Keratinocyte (primary cell): ENCODE measurements around the gene EPB41L2. TPM values are rescaled to one million over a fixed set of nuclear protein-coding genes. Genes with fewer than 3 reads are reported as not detected.

Experiments used
- DNase-seq: peaks from one replicate; pipeline ENCODE4 v3.0.0-alpha.2; 2011; ENCODE audit warnings: low read depth, missing footprints, low spot score
- FAIRE-seq: peaks from 2 replicates; lab custom pipeline; 2011; peaks lifted over from hg19 to GRCh38; lab: Jason Lieb, UNC
- H2AFZ ChIP-seq: 2 replicates; pipeline ENCODE4 v1.6.0; 2012; ENCODE audit warnings: low read length, control low read depth, inconsistent platforms; ENCODE audit not compliant: control insufficient read depth
- H3K27ac ChIP-seq: 2 replicates; pipeline ENCODE4 v1.5.1; 2011; ENCODE audit warnings: low read length; ENCODE audit not compliant: control insufficient read depth, insufficient read depth
- H3K27me3 ChIP-seq: 3 replicates; pipeline ENCODE4 v1.6.0; 2011; ENCODE audit warnings: low read length; ENCODE audit not compliant: control insufficient read depth, insufficient read depth; ENCODE audit errors: extremely low read depth
- H3K36me3 ChIP-seq, 2 experiments: 2 replicates in 1 of 2; 3 replicates in 1 of 2; pipeline ENCODE4 v1.5.1; 2011; ENCODE audit warnings: low read length in 2 of 2, mild to moderate bottlenecking in 1 of 2; ENCODE audit not compliant: control insufficient read depth in 2 of 2, insufficient read depth in 2 of 2; ENCODE audit errors: extremely low read depth in 1 of 2
- H3K4me1 ChIP-seq: 3 replicates; pipeline ENCODE4 v1.5.1; 2011; ENCODE audit warnings: low read length; ENCODE audit not compliant: control insufficient read depth, insufficient read depth; ENCODE audit errors: extremely low read depth
- H3K4me2 ChIP-seq: 3 replicates; pipeline ENCODE4 v1.6.0; 2011; ENCODE audit warnings: low read depth, low read length; ENCODE audit not compliant: control insufficient read depth, insufficient read depth; ENCODE audit errors: extremely low read depth
- H3K4me3 ChIP-seq, 3 experiments: fragments of 200-600 bp in 1 of 3; sonication (generic) in 1 of 3; 2 replicates in 2 of 3; 3 replicates in 1 of 3; pipeline ENCODE4 v1.5.1; 2011 to 2016; ENCODE audit warnings: low read length in 3 of 3, mild to moderate bottlenecking in 3 of 3, control low read depth in 2 of 3, inconsistent platforms in 1 of 3, low read depth in 1 of 3, mixed read lengths in 1 of 3, mixed run types in 1 of 3, moderate library complexity in 1 of 3; ENCODE audit not compliant: control insufficient read depth in 2 of 3, insufficient read depth in 2 of 3; ENCODE audit errors: extremely low read depth in 1 of 3
- H3K79me2 ChIP-seq: 2 replicates; pipeline ENCODE4 v1.6.0; 2012; ENCODE audit warnings: low read length; ENCODE audit not compliant: control insufficient read depth, insufficient read depth
- H3K9ac ChIP-seq: 3 replicates; pipeline ENCODE4 v1.6.0; 2011; ENCODE audit warnings: low read length; ENCODE audit not compliant: control insufficient read depth, insufficient read depth; ENCODE audit errors: extremely low read depth
- H3K9me1 ChIP-seq: 3 replicates; pipeline ENCODE4 v1.6.0; 2011; ENCODE audit warnings: low read length; ENCODE audit not compliant: control insufficient read depth, insufficient read depth; ENCODE audit errors: extremely low read depth
- H3K9me3 ChIP-seq: 2 replicates; pipeline ENCODE4 v1.5.1; 2012; ENCODE audit warnings: low read depth, low read length; ENCODE audit not compliant: control insufficient read depth
- H4K20me1 ChIP-seq: 3 replicates; pipeline ENCODE4 v1.6.0; 2011; ENCODE audit warnings: low read length; ENCODE audit not compliant: control insufficient read depth, insufficient read depth; ENCODE audit errors: extremely low read depth
- EZH2 ChIP-seq: IDR thresholded peaks from one replicate; pipeline ENCODE4 v1.6.1; 2012; ENCODE audit warnings: inconsistent platforms, mild to moderate bottlenecking, low read length, moderate library complexity
- dilution Hi-C: fragments of 300-500 bp; cut with MboI; formaldehyde crosslinking; loops from one replicate; pipeline ENCODE4 v1.7.0; 2020; ENCODE audit warnings: low sequenced_read_pairs; ENCODE audit not compliant: extremely low pct_ligation_motif_present
- polyA plus RNA-seq, 5 experiments: library from polyadenylated mRNA; depleted of rRNA in 3 of 5; stranded (reverse) in 3 of 5; stranded (forward) in 1 of 5; unstranded in 1 of 5; fragments of >200 nt; gene quantifications; 1 replicate in 1 of 5; 2 replicates in 3 of 5; 3 replicates in 1 of 5; pipeline versions ENCODE4 v1.2.1 to v1.2.3, GENCODE V29; 2011 to 2012; ENCODE audit warnings: missing spikeins in 2 of 5, low read depth in 1 of 5, low replicate concordance in 1 of 5
- TF ChIP-seq, protein P1 (sequence below), 3 experiments: IDR thresholded peaks in 1 of 3; conservative IDR thresholded peaks in 1 of 3; optimal IDR thresholded peaks in 1 of 3; 2 replicates in 2 of 3; 3 replicates in 1 of 3; pipeline versions ENCODE3 to v1.5.1; 2011; ENCODE audit warnings: low read length in 3 of 3, mild to moderate bottlenecking in 3 of 3, moderate library complexity in 2 of 3, control low read depth in 1 of 3, inconsistent platforms in 1 of 3; ENCODE audit not compliant: insufficient read depth in 2 of 3; ENCODE audit errors: extremely low read depth in 1 of 3

The EPB41L2 gene
- polyA plus RNA-seq, 1 donor (not counting 4 experiments of a cell fraction or from before 2014, with no cell fraction given): 22.0 TPM

DNA sequence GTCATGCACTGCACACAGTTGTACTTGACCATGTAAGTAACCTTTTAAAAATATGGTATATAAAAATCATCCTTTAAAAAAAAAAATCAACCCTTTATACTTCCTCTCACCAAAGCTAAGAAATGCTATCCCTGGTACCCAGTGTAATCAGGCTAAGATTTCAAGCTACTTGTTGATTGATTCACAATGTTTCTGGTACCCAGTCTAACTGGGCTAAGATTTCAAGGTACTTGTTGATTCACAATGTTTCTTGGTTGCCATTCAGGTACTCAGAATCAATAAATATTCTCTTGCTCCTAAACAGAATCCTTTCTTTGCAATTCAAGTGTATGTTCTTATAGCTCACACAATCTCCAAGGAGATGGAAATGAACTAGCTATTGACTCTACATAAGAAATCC, 159.4 kb downstream of the EPB41L2 start:
- Histone ChIP-seq H3K4me1 (peaks cover 3% of the 10 kb centered on the region), H3K4me3 (no peak overlapping the region), H4K20me1 (no peaks in the 10 kb centered on the region), H3K9ac (no peak overlapping the region), H3K27me3 (no peaks in the 10 kb centered on the region), H3K36me3 (no peaks in the 10 kb centered on the region), H3K9me3 (no peaks in the 10 kb centered on the region), H3K4me2 (no peak overlapping the region), H2AFZ (no peak overlapping the region), H3K79me2 (no peaks in the 10 kb centered on the region), H3K27ac (no peak overlapping the region), H3K9me1 (no peaks in the 10 kb centered on the region)
- DNase-seq (no peak), FAIRE-seq (no peak)
- no peak for TF ChIP-seq EZH2
- TF ChIP-seq, protein P1, sequence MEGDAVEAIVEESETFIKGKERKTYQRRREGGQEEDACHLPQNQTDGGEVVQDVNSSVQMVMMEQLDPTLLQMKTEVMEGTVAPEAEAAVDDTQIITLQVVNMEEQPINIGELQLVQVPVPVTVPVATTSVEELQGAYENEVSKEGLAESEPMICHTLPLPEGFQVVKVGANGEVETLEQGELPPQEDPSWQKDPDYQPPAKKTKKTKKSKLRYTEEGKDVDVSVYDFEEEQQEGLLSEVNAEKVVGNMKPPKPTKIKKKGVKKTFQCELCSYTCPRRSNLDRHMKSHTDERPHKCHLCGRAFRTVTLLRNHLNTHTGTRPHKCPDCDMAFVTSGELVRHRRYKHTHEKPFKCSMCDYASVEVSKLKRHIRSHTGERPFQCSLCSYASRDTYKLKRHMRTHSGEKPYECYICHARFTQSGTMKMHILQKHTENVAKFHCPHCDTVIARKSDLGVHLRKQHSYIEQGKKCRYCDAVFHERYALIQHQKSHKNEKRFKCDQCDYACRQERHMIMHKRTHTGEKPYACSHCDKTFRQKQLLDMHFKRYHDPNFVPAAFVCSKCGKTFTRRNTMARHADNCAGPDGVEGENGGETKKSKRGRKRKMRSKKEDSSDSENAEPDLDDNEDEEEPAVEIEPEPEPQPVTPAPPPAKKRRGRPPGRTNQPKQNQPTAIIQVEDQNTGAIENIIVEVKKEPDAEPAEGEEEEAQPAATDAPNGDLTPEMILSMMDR (optimal IDR thresholded peaks at IDR 0.05 in 1 of 3, IDR thresholded peaks at IDR 0.05 in 1 of 3, conservative IDR thresholded peaks at IDR 0.05 in 1 of 3; ENCODE audit: extremely low read depth in 1 of 3, insufficient read depth in 2 of 3, low read length in 3 of 3): no peak
- dilution Hi-C loops: no loop called here

DNA sequence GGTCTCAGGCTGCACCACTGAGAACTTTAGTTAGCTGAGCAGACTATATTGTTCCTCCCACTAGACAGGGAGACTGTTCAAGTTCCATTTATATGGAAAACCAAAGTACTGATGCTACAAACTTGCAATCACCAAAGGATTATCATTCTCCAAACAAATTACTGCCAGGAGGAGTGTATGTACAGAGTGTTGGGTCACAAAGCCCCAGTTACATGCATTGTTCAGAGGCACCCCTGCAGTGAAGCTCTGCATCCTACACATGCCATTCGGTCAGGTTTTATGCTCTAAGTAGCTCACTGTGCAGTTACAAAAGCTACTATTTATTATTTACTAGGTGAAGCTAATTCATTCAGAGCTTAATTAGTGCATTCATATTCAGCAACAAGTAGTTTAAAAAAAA, 160.0 kb downstream of the EPB41L2 start:
- no peak for TF ChIP-seq EZH2
- TF ChIP-seq, protein P1 (optimal IDR thresholded peaks at IDR 0.05 in 1 of 3, IDR thresholded peaks at IDR 0.05 in 1 of 3, conservative IDR thresholded peaks at IDR 0.05 in 1 of 3; ENCODE audit: extremely low read depth in 1 of 3, insufficient read depth in 2 of 3, low read length in 3 of 3): no peak
- Histone ChIP-seq H3K79me2 (no peaks in the 10 kb centered on the region), H3K4me1 (peaks cover 3% of the 10 kb centered on the region), H2AFZ (no peak overlapping the region), H3K4me3 (no peak overlapping the region), H3K27ac (no peak overlapping the region), H3K27me3 (no peaks in the 10 kb centered on the region), H3K36me3 (no peaks in the 10 kb centered on the region), H3K9me3 (no peaks in the 10 kb centered on the region), H4K20me1 (no peaks in the 10 kb centered on the region), H3K4me2 (no peak overlapping the region), H3K9ac (no peak overlapping the region), H3K9me1 (no peaks in the 10 kb centered on the region)
- no peak for DNase-seq
- dilution Hi-C loops: no loop called here
- peak; percentile 13 for FAIRE-seq
